ENCODE results near the gene GBF1. TPM values are rescaled to one million over a fixed set of nuclear protein-coding genes. Genes with fewer than 3 reads are reported as not detected.
A peak's percentile ranks its signal among the peaks of the same experiment; 100 is the strongest.

Gene GBF1
- polyA plus RNA-seq, 1 donor from 2014 or later = 14.9 TPM

GRCh38 chr10:102393411-102394078, 148.2 kb downstream of the GBF1 start:
- no peaks in the 10 kb centered on the region for H3K9me2 ChIP-seq (ENCODE audit: insufficient read depth, low read length)
- H3K27me3 ChIP-seq (ENCODE audit: insufficient read depth, low read depth, low read length) = peaks cover 32% of the 10 kb centered on the region
- no peaks in the 10 kb centered on the region for H4K20me1 ChIP-seq (ENCODE audit: insufficient read depth)
- H3K79me2 ChIP-seq (replicated peaks; ENCODE audit: insufficient read depth, low read length) = no peaks in the 10 kb centered on the region
- H3K4me2 ChIP-seq (ENCODE audit: low read length) = peak overlapping the region; percentile 70
- no peaks in the 10 kb centered on the region for H3F3A ChIP-seq (ENCODE audit: insufficient read depth, low read length, poor library complexity, severe bottlenecking)
- H3K9ac ChIP-seq (ENCODE audit: low read length) = no peak overlapping the region
- H3K36me3 ChIP-seq (ENCODE audit: insufficient read depth, low read length) = no peaks in the 10 kb centered on the region
- no peak overlapping the region for H3K27ac ChIP-seq (ENCODE audit: low read length)
- H3K9me3 ChIP-seq (ENCODE audit: low read length) = no peaks in the 10 kb centered on the region
- TF ChIP-seq, protein P1, sequence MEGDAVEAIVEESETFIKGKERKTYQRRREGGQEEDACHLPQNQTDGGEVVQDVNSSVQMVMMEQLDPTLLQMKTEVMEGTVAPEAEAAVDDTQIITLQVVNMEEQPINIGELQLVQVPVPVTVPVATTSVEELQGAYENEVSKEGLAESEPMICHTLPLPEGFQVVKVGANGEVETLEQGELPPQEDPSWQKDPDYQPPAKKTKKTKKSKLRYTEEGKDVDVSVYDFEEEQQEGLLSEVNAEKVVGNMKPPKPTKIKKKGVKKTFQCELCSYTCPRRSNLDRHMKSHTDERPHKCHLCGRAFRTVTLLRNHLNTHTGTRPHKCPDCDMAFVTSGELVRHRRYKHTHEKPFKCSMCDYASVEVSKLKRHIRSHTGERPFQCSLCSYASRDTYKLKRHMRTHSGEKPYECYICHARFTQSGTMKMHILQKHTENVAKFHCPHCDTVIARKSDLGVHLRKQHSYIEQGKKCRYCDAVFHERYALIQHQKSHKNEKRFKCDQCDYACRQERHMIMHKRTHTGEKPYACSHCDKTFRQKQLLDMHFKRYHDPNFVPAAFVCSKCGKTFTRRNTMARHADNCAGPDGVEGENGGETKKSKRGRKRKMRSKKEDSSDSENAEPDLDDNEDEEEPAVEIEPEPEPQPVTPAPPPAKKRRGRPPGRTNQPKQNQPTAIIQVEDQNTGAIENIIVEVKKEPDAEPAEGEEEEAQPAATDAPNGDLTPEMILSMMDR (IDR thresholded peaks at IDR 0.05; ENCODE audit: poor library complexity, severe bottlenecking) = peak; percentile 94
- TF ChIP-seq RAD21 (conservative IDR thresholded peaks at IDR 0.05) (no peak), MXI1 (conservative IDR thresholded peaks at IDR 0.05; ENCODE audit: poor library complexity, severe bottlenecking) (no peak)
- peak overlapping the region; percentile 73 for H3K4me3 ChIP-seq (ENCODE audit: low read length)
- no peak overlapping the region for H2AFZ ChIP-seq (ENCODE audit: low read depth, low read length)

- Histone ChIP-seq H3K4me2 (ENCODE audit: low read length) (peak overlapping the region; percentile 70), H3F3A (ENCODE audit: insufficient read depth, low read length, poor library complexity, severe bottlenecking) (no peaks in the 10 kb centered on the region), H2AFZ (ENCODE audit: low read depth, low read length) (no peak overlapping the region), H3K27me3 (ENCODE audit: insufficient read depth, low read depth, low read length) (peaks cover 32% of the 10 kb centered on the region), H3K79me2 (replicated peaks; ENCODE audit: insufficient read depth, low read length) (no peaks in the 10 kb centered on the region), H3K36me3 (ENCODE audit: insufficient read depth, low read length) (no peaks in the 10 kb centered on the region), H4K20me1 (ENCODE audit: insufficient read depth) (no peaks in the 10 kb centered on the region), H3K27ac (ENCODE audit: low read length) (no peak overlapping the region), H3K9me3 (ENCODE audit: low read length) (no peaks in the 10 kb centered on the region), H3K9me2 (ENCODE audit: insufficient read depth, low read length) (no peaks in the 10 kb centered on the region), H3K4me3 (ENCODE audit: low read length) (peak overlapping the region; percentile 73), H3K9ac (ENCODE audit: low read length) (peak overlapping the region; percentile 26)
- TF ChIP-seq TAF1 (IDR thresholded peaks at IDR 0.05; ENCODE audit: low read depth) = no peak
- TF ChIP-seq SMC3 (conservative IDR thresholded peaks at IDR 0.05; ENCODE audit: poor library complexity) = peak; percentile 91
- TF ChIP-seq REST (IDR thresholded peaks at IDR 0.05; ENCODE audit: borderline replicate concordance) = no peak
- peak; percentile 84 for TF ChIP-seq RAD21 (conservative IDR thresholded peaks at IDR 0.05)
- peak; percentile 7 for TF ChIP-seq POLR2AphosphoS5 (IDR thresholded peaks at IDR 0.05)
- TF ChIP-seq, protein P1 (IDR thresholded peaks at IDR 0.05; ENCODE audit: poor library complexity, severe bottlenecking) = peak; percentile 42
- peak; percentile 25 for TF ChIP-seq MXI1 (conservative IDR thresholded peaks at IDR 0.05; ENCODE audit: poor library complexity, severe bottlenecking)
- TF ChIP-seq EZH2 (IDR thresholded peaks at IDR 0.05; ENCODE audit: borderline replicate concordance, insufficient read depth, low read length, poor library complexity, severe bottlenecking) = no peak
- no peak for TF ChIP-seq EP300 (conservative IDR thresholded peaks at IDR 0.05; ENCODE audit: poor library complexity, severe bottlenecking)
Observed at GRCh38 chr10:102394079-102394800, 148.9 kb downstream of the GBF1 start.

Data from neural cell (in vitro differentiated cells).